ENCODE results near the gene LGALS12.

LGALS12 gene, protein sequence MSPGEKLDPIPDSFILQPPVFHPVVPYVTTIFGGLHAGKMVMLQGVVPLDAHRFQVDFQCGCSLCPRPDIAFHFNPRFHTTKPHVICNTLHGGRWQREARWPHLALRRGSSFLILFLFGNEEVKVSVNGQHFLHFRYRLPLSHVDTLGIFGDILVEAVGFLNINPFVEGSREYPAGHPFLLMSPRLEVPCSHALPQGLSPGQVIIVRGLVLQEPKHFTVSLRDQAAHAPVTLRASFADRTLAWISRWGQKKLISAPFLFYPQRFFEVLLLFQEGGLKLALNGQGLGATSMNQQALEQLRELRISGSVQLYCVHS

DNA sequence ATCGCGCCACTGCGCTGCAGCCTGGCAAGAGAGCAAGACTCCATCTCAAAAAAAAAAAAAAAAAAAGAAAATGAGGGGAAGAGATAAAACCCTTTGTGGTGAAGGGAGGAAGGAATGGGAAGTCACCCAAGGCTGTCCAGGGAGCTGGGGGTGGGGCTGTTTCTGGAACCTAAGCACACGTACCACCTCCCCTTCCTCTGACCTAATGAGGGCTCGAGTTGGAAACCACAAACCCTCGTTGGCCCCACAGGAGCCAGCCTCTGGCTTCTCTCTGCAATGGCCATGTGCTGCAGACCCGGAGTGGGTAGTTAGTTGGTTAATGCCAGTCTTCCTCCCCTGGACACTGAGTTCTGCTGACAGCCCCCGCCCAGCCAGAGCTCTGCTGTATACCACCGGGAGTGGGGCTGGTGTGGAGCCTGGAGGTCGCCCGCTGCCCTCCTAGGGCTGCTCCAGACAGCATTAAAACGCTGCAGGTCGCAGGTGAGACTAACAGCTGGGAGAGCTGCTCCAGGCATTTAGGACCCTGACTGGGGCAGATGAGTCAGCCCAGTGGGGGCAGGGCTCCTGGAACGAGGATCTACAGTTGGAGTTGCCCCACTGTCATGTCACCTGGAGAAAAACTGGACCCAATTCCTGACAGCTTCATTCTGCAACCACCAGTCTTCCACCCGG is at the start of gene LGALS12:
TSS of gene LGALS12 (plus strand) at position 228 of the 672 bp plus-strand sequence. CDS start at position 603, 375 bp downstream.
- DNase-seq = no peak

GRCh38 chr11:63459586-63459985 is 46.3 kb upstream of the LGALS12 start:
- DNase-seq = no peak

DNA sequence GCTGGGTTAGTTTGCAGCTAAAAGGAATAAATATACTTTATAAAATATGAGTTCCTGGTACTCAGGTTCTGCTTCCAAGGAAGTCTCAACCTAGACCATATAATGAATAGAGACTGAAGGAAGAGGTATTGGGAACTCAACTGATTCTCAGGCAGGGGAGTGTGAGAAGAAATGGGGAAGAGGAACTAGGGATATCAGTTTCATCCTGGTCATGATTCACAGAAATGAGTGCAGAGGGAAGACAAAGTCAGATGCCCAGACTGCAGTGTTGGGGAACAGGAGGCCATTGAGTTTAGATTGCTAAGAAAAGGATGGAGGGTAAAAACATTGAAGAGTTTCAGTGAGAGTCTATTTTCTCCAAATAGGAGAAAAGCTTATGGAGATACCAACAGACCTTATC is 43.7 kb upstream of the LGALS12 start:
- no peak for DNase-seq

- DNase-seq = no peak
Observed at GRCh38 chr11:63470311-63470710, 35.6 kb upstream of the LGALS12 start.

DNA sequence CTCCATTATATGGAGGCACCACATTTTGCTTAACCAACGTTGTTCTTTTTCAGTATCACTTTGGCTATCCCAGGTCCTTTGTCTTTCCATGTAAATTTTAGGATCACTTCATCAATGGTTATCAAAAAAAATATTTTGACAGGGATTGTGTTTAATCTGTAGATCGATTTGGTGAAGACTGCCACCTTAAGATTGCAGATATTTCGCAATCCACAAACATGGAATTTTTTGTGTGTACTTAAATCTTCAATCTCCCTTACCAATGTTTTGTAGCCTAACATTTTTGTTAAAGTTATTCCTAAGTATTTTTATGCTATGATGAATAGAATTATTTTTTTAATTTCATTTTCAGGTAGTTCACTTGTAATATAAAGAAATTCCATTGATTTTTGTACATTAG is 33.5 kb upstream of the LGALS12 start:
- no peak for DNase-seq

GRCh38 chr11:63476618-63477017 is 29.3 kb upstream of the LGALS12 start:
- DNase-seq = no peak

DNA sequence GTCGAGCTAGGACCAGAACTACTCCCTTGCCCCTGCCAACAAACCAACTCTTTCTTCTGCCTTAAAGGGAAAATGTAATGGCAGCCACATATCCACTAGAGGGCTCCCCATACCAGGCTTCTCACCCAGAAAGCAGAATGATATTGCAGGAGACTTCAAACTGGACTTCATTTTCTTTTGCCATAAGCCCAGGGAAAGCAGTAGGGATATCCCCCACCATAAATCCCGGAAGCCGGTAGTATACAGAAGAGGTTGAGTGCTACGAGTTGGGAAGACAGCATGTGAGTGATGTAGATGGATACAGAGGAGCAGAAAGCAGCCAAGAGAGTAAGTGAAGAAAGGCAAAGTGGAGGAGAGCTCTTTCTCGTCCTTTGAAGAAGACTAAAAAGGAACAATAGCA is 27.0 kb upstream of the LGALS12 start:
- DNase-seq = peak; percentile 68

DNA sequence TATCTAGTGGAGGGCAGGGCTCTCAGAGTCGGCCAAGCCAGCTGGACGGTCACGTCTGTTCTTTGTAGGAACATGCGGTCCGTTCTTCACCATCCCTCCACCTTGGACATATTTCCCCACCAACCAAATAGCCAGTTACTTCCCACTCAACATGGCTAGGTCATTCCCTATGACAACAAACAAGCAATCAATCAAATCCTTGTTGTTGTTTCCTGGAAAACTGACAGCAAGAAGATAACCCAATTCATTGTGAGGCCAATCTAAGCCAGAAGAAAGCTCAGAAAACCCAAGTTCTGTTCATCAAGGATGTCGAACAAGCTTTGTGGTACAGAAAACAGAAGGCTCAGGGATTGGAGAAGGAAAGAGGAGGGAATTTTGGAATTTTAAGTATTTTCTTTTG is 25.8 kb upstream of the LGALS12 start:
- no peak for DNase-seq

- DNase-seq = no peak
Observed at GRCh38 chr11:63485777-63486176, 20.1 kb upstream of the LGALS12 start.

DNA sequence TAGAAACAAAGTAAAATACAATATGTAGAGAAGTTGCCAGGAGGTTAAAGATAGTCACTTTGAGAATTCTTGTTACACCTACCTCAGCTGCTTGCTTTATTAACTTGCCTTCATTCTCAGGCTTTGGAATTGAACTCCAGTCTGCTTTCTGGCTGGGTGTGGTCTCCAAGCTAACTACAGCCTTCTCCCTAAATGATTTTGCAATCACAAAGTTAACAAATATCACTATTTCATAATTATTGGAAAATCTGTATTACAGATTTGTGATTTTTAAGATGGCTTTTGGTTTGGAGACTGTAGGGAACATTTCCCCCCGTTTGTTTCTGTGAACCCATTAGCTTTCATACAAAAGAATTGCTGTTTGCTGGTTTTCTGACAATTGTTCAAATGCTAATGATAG is 17.1 kb upstream of the LGALS12 start:
- no peak for DNase-seq

GRCh38 chr11:63489879-63490278 is 16.0 kb upstream of the LGALS12 start:
- peak; percentile 32 for DNase-seq

DNA sequence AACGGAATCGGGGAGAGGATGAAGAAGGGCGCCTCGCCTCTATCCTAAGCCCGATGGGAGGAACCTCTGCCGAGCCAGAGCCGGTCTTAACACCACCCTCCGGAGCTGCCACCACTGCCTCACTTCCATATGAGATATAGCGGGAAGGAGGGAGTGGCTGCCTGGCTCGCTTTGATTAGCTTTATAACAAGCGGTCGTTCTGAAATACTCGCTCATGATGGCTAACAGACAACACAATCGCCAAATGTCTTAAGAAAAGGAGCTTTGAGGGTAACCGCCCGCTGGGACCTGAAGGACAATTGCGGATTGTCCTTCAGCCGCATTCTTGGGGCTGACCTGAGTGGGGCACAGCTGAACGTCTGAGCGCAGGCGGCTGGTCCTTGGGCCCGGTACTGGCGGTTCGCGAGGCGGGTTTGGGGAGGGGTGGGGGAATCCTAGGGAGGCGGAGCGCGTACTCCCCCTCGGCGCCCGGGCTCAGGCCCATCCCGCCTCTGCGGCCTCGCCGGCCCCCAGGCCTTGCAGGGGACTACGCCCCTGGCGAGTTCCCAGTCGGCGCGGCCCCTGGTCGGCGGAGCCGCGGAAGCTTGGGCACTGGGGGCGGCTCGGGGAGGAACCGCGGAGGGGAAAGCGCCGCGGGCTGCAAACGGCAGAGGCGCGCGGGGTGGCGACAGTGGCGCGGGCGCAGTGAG is 15.2 kb upstream of the LGALS12 start, which contains the start of gene PLAAT5:
TSS of gene PLAAT5 (minus strand) at position 617 of the 689 bp plus-strand sequence. CDS start at position 484, 133 bp downstream.
- no peak for DNase-seq

DNA sequence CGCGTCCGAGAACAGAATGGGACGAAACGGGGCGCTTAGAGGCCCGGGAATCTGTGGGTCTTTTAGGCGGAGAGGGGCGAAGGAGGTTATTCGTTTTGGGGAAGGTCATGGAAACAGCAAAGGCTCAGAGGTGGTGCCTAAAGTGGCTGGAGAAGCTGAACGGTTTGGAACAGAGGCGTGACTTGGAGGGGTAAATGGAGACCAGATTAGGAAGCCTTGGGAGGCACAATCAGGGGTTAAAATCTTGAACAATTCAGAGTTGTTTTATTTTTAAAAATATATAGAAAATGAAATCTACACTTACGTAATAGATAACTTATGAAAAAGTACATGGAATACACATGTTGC is 14.7 kb upstream of the LGALS12 start:
- no peak for DNase-seq

GRCh38 chr11:63491636-63492372 is 14.1 kb upstream of the LGALS12 start:
- DNase-seq = no peak

- DNase-seq = no peak
Observed at GRCh38 chr11:63492441-63492840, 13.4 kb upstream of the LGALS12 start.

DNA sequence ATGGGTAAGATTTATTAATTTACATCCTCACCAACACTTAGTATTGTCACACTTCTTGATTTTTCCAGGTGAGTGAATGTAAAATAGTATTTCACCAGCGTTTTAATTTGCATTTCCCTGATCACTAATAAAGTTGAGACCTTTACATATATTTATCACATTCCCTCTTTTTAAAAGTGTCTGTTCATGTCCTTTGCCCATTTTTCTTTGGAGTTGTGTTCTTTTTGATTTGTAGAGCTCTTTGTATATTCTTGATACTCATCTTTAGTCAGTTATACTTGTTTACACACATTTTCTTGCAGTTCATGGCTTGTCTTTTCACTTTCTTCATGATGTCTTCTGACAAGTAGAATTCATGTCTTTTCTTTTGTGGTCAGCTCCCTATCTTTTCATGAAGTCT is 12.8 kb upstream of the LGALS12 start:
- DNase-seq = no peak

GRCh38 chr11:63494975-63495374 is 10.9 kb upstream of the LGALS12 start:
- no peak for DNase-seq

DNA sequence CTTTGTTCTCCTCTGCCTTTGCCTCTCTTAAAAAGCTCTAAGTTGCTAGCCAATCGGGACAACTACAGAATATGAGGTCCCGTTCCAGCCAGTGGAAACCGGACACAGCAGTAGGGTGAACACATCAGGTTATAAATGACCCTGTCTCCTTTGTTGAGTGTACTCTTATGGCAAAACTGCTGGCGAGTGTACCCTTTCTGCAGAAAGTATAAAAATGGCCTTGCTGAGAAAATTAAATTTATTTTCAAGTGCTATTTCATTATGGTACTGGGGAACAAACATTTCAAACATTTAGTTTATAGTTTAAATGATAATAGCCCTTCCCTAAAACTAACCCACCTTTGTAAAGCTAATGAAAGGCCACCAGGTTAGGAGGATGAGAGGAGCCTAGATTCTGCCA is 6.0 kb upstream of the LGALS12 start:
- no peak for DNase-seq

DNA sequence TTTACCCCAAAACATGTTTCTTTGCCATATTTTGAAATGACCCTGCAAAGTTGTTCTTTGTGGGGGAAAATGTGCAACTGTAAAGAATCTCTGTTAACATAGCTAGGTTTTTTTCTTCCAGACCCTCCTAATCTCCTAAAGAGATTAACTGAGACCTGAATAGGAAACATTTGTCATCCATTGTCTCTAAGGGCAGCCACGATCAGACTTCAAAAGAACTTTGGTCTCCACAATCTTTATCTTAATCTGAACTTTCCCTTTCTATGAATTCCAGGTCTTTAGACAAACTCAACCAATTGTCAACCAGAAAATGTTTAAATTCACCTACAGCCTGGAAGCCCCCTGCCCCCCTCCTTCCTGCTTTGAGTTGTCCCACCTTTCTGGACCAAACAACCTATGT is 4.6 kb upstream of the LGALS12 start:
- DNase-seq = no peak

- no peak for DNase-seq
Observed at GRCh38 chr11:63502252-63502820, 3.5 kb upstream of the LGALS12 start.

- DNase-seq = no peak
Observed at GRCh38 chr11:63503492-63503891, 2.4 kb upstream of the LGALS12 start.

GRCh38 chr11:63504054-63504453 is 1.8 kb upstream of the LGALS12 start:
- DNase-seq = no peak
